Caco-2 (cell line): ENCODE results near the gene E2F7. TPM values are rescaled to one million over a fixed set of nuclear protein-coding genes. Genes with fewer than 3 reads are reported as not detected.

Experiments
- Bru-seq: library from RNA; stranded (reverse); fragments of 400-500 nt; gene quantifications from one replicate; lab custom pipeline; 2021; lab: Mats Ljungman, UMichigan
- BruChase-seq, 2 experiments: library from RNA; stranded (reverse); fragments of 400-500 nt; gene quantifications; one replicate each; lab custom pipeline; 2021; lab: Mats Ljungman, UMichigan
- BruUV-seq: library from RNA; stranded (reverse); fragments of 400-500 nt; replicated peaks from 2 replicates; lab custom pipeline; 2021; lab: Mats Ljungman, UMichigan
- CTCF ChIA-PET: fragments of 300-600 bp; sonication (Branson Sonifier 250); formaldehyde crosslinking; loops from one replicate; lab custom pipeline; 2022; ENCODE audit warnings: antibody characterized with exemption; lab: Charles Lee
- POLR2A ChIA-PET: fragments of 300-600 bp; sonication (Branson Sonifier 250); formaldehyde crosslinking; loops from one replicate; lab custom pipeline; 2022; ENCODE audit warnings: antibody characterized with exemption; lab: Charles Lee
- DNase-seq, 2 experiments: peaks; one replicate each; pipeline versions ENCODE4 v3.0.0 to v3.0.0-alpha.2; 2020 to 2022
- H3K27me3 ChIP-seq: replicated peaks from 2 replicates; pipeline ENCODE4 v1.6.0; 2011; ENCODE audit warnings: low read length; ENCODE audit not compliant: control insufficient read depth, insufficient read depth
- H3K36me3 ChIP-seq: 2 replicates; pipeline ENCODE4 v1.5.1; 2011; ENCODE audit warnings: low read length; ENCODE audit not compliant: control insufficient read depth, insufficient read depth
- H3K4me1 ChIP-seq: fragments of 250-450 bp; sonication (Bioruptor Pico); 2 replicates; pipeline ENCODE4 v1.5.1; 2020; ENCODE audit warnings: mild to moderate bottlenecking
- H3K4me3 ChIP-seq: 2 replicates; pipeline ENCODE4 v1.5.1; 2011; ENCODE audit warnings: low read depth, mild to moderate bottlenecking, control low read depth, low read length
- H3K9me3 ChIP-seq: fragments of 250-450 bp; sonication (Bioruptor Pico); 2 replicates; pipeline ENCODE4 v1.5.1; 2020; ENCODE audit warnings: mild to moderate bottlenecking, moderate library complexity
- H3K27ac Mint-ChIP-seq: one replicate; pipeline ENCODE4 v1.8.0; 2022; ENCODE audit warnings: mixed read lengths; ENCODE audit not compliant: unreplicated experiment
- H3K27me3 Mint-ChIP-seq: one replicate; pipeline ENCODE4 v1.8.0; 2022; ENCODE audit warnings: mixed read lengths; ENCODE audit not compliant: insufficient read depth, unreplicated experiment
- H3K36me3 Mint-ChIP-seq: one replicate; pipeline ENCODE4 v1.8.0; 2022; ENCODE audit warnings: mild to moderate bottlenecking, mixed read lengths; ENCODE audit not compliant: insufficient read depth, unreplicated experiment
- H3K4me1 Mint-ChIP-seq: one replicate; pipeline ENCODE4 v1.8.0; 2022; ENCODE audit warnings: low read depth, mixed read lengths; ENCODE audit not compliant: unreplicated experiment
- H3K4me3 Mint-ChIP-seq: one replicate; pipeline ENCODE4 v1.8.0; 2022; ENCODE audit warnings: mild to moderate bottlenecking, moderate library complexity, mixed read lengths; ENCODE audit not compliant: unreplicated experiment
- H3K9me3 Mint-ChIP-seq: one replicate; pipeline ENCODE4 v1.8.0; 2022; ENCODE audit warnings: mixed read lengths; ENCODE audit not compliant: unreplicated experiment
- intact Hi-C: fragments of 100-400 bp; cut with micrococcal nuclease; formaldehyde crosslinking; loops from one replicate; pipeline ENCODE4 v1.10.0; 2022; ENCODE audit not compliant: unreplicated experiment
- long read RNA-seq: library from polyadenylated mRNA; stranded (forward); transcript quantifications from one replicate; pipeline ENCODE4 v2.0.0, GENCODE V29; 2022
- total RNA-seq: library from RNA; stranded (reverse); gene quantifications from 2 replicates; pipeline ENCODE4 v1.2.3, GENCODE V29; 2022
- TF ChIP-seq, protein P1 (sequence below), 2 experiments: fragments of 200-600 bp in 1 of 2; IDR thresholded peaks; 1 replicate in 1 of 2; 2 replicates in 1 of 2; pipeline versions ENCODE4 v1.5.1 to v1.8.0; 2011 to 2022; ENCODE audit warnings: antibody characterized with exemption in 1 of 2, control low read depth in 1 of 2, inconsistent platforms in 1 of 2, low read depth in 1 of 2, low read length in 1 of 2, mild to moderate bottlenecking in 1 of 2, moderate library complexity in 1 of 2; ENCODE audit not compliant: insufficient read depth in 1 of 2, severe bottlenecking in 1 of 2, unreplicated experiment in 1 of 2

The E2F7 gene, protein sequence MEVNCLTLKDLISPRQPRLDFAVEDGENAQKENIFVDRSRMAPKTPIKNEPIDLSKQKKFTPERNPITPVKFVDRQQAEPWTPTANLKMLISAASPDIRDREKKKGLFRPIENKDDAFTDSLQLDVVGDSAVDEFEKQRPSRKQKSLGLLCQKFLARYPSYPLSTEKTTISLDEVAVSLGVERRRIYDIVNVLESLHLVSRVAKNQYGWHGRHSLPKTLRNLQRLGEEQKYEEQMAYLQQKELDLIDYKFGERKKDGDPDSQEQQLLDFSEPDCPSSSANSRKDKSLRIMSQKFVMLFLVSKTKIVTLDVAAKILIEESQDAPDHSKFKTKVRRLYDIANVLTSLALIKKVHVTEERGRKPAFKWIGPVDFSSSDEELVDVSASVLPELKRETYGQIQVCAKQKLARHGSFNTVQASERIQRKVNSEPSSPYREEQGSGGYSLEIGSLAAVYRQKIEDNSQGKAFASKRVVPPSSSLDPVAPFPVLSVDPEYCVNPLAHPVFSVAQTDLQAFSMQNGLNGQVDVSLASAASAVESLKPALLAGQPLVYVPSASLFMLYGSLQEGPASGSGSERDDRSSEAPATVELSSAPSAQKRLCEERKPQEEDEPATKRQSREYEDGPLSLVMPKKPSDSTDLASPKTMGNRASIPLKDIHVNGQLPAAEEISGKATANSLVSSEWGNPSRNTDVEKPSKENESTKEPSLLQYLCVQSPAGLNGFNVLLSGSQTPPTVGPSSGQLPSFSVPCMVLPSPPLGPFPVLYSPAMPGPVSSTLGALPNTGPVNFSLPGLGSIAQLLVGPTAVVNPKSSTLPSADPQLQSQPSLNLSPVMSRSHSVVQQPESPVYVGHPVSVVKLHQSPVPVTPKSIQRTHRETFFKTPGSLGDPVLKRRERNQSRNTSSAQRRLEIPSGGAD
- total RNA-seq (11.4 and 11.6 TPM in 2 replicates), Bru-seq, nascent RNA (percentile 78 among the genes with signal in this experiment), BruChase-seq, experiment 1, labeled RNA remaining after a 2-hour chase (percentile 76 among the genes with signal in this experiment), BruChase-seq, experiment 2, labeled RNA remaining after a 6-hour chase (percentile 65 among the genes with signal in this experiment)
- long read RNA-seq, full-length matches to known transcripts: 1 of 6 reads
- long read RNA-seq, partial matches to known transcripts: 2 of 6 reads
- long read RNA-seq, other reads (novel, unspliced or antisense): 3 of 6 reads

DNA sequence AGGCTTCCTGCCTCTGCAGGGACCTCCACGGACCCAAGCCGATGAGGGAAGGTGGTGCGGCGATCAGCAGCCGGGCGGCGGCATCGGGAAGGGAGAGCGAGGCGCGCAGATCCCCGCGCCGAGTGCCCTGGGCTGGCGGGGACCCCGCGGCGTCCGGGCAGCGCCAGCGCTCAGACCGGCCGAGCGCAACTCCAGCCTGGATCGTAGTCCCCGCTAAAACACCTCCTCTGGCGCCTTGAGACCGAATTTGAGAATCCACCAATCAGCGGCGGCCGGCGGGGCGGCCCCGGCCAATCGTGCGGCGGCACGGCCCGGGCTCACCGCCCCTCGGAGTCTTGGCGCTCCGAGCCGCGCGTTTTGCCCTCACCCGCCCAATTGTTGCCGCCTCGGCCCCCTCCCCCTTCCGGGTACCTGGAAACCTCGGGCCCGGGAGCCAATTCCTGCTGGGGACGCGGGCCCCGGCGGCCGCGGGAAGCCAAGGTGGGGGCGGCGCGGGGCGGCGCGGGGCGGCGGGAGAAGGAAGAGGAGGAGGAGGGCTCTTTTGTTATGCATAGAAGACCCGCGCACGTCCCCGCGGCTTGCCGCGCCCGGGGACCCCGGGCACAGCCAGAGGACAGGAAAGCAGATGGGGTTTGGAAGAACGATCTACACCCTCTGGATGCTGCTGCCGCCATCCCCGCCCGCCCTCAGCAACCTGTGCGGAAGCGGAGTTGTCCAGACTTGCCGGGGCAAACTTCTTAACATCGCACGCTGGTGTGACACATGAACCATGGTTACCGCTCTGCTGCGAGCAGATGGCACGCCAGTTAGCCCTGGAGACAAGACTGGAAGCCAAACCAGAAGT lies at the start of gene E2F7:
Gene E2F7 (minus strand): TSS at position 209 of the 844 bp plus-strand sequence. CDS start 934 bp downstream, outside the sequence.
- Mint-ChIP-seq H3K27ac (peak within 1 kb of the TSS; percentile 80), H3K27me3 (peaks cover 8% of the 10 kb centered on the region), H3K4me3 (peak within 1 kb of the TSS; percentile 70), H3K4me1 (no peaks in the 10 kb centered on the region), H3K36me3 (peaks cover 15% of the 10 kb centered on the region), H3K9me3 (no peaks in the 10 kb centered on the region)
- Histone ChIP-seq H3K36me3 (no peaks in the 10 kb centered on the region; the same call in 1 of the 2 replicates), H3K9me3 (no peaks in the 10 kb centered on the region), H3K27me3 (no peaks in the 10 kb centered on the region), H3K4me1 (0 out of 2 replicates have a peak, but pooled peaks cover 7% of the 10 kb centered on the region), H3K4me3 (peak within 1 kb of the TSS; percentile 82)
- ChIA-PET POLR2A (no interaction called here), CTCF (no interaction called here)
- intact Hi-C loops: loop anchor here (1.0 kb wide), 1 partner anchor 16 kb away; no protein-coding TSS in a partner anchor
- TF ChIP-seq, protein P1, sequence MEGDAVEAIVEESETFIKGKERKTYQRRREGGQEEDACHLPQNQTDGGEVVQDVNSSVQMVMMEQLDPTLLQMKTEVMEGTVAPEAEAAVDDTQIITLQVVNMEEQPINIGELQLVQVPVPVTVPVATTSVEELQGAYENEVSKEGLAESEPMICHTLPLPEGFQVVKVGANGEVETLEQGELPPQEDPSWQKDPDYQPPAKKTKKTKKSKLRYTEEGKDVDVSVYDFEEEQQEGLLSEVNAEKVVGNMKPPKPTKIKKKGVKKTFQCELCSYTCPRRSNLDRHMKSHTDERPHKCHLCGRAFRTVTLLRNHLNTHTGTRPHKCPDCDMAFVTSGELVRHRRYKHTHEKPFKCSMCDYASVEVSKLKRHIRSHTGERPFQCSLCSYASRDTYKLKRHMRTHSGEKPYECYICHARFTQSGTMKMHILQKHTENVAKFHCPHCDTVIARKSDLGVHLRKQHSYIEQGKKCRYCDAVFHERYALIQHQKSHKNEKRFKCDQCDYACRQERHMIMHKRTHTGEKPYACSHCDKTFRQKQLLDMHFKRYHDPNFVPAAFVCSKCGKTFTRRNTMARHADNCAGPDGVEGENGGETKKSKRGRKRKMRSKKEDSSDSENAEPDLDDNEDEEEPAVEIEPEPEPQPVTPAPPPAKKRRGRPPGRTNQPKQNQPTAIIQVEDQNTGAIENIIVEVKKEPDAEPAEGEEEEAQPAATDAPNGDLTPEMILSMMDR (IDR thresholded peaks at IDR 0.05; ENCODE audit: insufficient read depth in 1 of 2, low read depth in 1 of 2, low read length in 1 of 2, severe bottlenecking in 1 of 2, unreplicated experiment in 1 of 2): no peak
- no TSS peak for BruUV-seq
- DNase-seq: peak; percentile 95 to 96

DNA sequence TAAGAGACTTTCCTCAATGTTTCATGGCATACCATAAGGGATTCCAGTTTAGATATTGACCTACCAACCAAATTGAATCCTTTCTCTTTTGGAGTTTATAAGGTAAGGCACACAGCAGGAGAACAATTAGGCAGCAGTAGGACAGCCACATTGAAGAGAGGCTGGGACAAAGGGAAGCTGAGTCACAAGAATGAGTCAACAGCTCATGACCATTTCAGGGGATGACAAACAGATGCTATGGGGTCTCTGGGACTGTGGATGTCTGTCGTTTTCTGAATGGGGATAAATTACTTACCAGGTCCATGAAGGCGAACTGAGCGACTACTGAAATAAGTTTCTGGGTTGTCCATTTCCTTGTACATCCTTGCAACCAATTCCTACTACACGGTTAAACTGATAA lies 48.6 kb upstream of the E2F7 start:
- CTCF ChIA-PET: no interaction called here
- peaks cover 7% of the 10 kb centered on the region; the same call in 1 of the 2 replicates for H3K9me3 ChIP-seq
- Mint-ChIP-seq H3K4me1 (no peaks in the 10 kb centered on the region), H3K4me3 (no peak overlapping the region), H3K9me3 (peaks cover 18% of the 10 kb centered on the region), H3K36me3 (no peaks in the 10 kb centered on the region), H3K27ac (no peak overlapping the region), H3K27me3 (peaks cover 5% of the 10 kb centered on the region)
- H3K4me3 ChIP-seq: no peak overlapping the region
- DNase-seq: no peak
- no TSS peak for BruUV-seq
- TF ChIP-seq, protein P1 (IDR thresholded peaks at IDR 0.05; ENCODE audit: insufficient read depth in 1 of 2, low read depth in 1 of 2, low read length in 1 of 2, severe bottlenecking in 1 of 2, unreplicated experiment in 1 of 2): no peak
- no peaks in the 10 kb centered on the region for H3K4me1 ChIP-seq
- intact Hi-C loops: no loop called here
- no peaks in the 10 kb centered on the region for H3K36me3 ChIP-seq
- POLR2A ChIA-PET: no interaction called here
- no peaks in the 10 kb centered on the region for H3K27me3 ChIP-seq
